Measurements from ENCODE around the gene DCAF5.
"Not testable (repeated sequence)": the region's sequence is repeated elsewhere in the genome, so short reads cannot be mapped to it uniquely, and the experiment has no call there.

The DCAF5 gene

DNA sequence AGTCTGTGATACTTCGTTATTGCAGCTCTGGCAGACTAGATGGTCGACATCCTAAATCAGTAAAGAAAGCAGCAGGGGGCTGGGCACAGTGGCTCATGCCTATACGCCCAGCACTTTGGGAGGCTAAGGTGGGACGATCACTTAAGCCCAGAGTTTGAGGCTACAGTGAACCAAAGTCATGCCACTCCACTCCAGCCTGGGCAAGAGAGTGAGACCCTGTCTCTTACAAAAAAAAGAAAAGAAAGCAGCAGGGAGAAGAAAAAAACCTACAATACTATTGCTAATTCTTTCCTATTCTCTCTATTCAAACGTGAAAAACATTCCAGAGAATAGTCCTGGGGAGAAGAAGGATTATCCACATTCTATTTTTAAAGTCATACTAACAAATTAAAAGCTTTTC lies 79.5 kb downstream of the DCAF5 start:
- peaks cover 58% of the 10 kb centered on the region for H3K36me3 ChIP-seq (ENCODE audit: control insufficient read depth, insufficient read depth, low read length)
- H3K27ac ChIP-seq (ENCODE audit: low read depth, low read length, severe bottlenecking): no peak overlapping the region
- peaks cover 16% of the 10 kb centered on the region for H3K4me1 ChIP-seq (ENCODE audit: control insufficient read depth, insufficient read depth, low read length, poor library complexity, severe bottlenecking)
- no peak overlapping the region for H3K4me3 ChIP-seq (ENCODE audit: extremely low read depth, insufficient read depth, low read length, poor library complexity, severe bottlenecking)
- H3K9me3 ChIP-seq (ENCODE audit: control insufficient read depth, low read length): no peaks in the 10 kb centered on the region
- WGBS, 2 experiments (ENCODE audit: insufficient coverage in 2 of 2): 83 to 89% methylated on average over 4 to 5 of the region's 5 CpGs

GRCh38 chr14:69072584-69072983 lies 80.3 kb downstream of the DCAF5 start:
- no peak overlapping the region for H3K4me3 ChIP-seq (ENCODE audit: extremely low read depth, insufficient read depth, low read length, poor library complexity, severe bottlenecking)
- H3K27ac ChIP-seq (ENCODE audit: low read depth, low read length, severe bottlenecking): no peak overlapping the region
- 100% methylated on average over 1 of the region's 2 CpGs for WGBS, 2 experiments (ENCODE audit: insufficient coverage in 2 of 2)
- H3K36me3 ChIP-seq (ENCODE audit: control insufficient read depth, insufficient read depth, low read length): peaks cover 63% of the 10 kb centered on the region
- H3K4me1 ChIP-seq (ENCODE audit: control insufficient read depth, insufficient read depth, low read length, poor library complexity, severe bottlenecking): peaks cover 12% of the 10 kb centered on the region
- no peaks in the 10 kb centered on the region for H3K9me3 ChIP-seq (ENCODE audit: control insufficient read depth, low read length)

DNA sequence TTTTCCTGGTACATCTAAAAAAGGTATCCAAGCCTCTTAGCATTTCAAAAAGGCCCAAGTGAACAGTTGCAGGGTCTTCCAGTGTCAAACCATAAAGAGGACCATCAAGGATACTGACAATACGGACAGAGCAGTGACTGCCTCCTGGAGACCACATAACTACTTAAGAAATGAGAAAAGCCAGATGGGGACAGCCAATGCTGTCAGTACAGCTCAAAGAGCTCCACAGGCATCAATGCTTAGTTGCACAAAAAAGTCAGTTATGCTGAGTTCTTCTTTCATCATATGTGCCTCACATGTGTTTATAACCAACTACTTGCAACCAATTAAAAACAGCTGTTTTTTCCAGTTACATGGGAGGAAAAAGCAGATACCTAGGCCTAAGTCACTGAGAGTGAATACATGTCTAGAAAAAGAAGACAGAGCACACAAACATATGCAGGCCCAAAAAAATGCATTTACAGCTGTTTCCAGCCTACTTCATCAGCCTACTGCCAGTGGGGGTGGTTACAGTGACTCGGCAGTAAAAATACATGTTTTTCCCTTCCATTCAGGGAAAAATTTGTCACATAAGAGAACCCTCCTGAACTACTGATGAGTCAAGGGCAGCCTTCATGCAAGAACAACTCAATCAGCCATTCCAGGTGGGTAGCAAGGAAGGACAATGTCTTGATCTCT lies 84.0 kb downstream of the DCAF5 start:
- Histone ChIP-seq H3K27ac (ENCODE audit: low read depth, low read length, severe bottlenecking) (peak overlapping the region; percentile 50), H3K9me3 (ENCODE audit: control insufficient read depth, low read length) (no peaks in the 10 kb centered on the region), H3K4me3 (ENCODE audit: extremely low read depth, insufficient read depth, low read length, poor library complexity, severe bottlenecking) (no peak overlapping the region), H3K4me1 (ENCODE audit: control insufficient read depth, insufficient read depth, low read length, poor library complexity, severe bottlenecking) (peaks cover 12% of the 10 kb centered on the region), H3K36me3 (ENCODE audit: control insufficient read depth, insufficient read depth, low read length) (peaks cover 56% of the 10 kb centered on the region)
- 83% methylated on average over 2 of the region's 2 CpGs for WGBS, 2 experiments (ENCODE audit: insufficient coverage in 2 of 2)

GRCh38 chr14:69066396-69067171 lies 86.3 kb downstream of the DCAF5 start:
- Histone ChIP-seq H3K27ac (ENCODE audit: low read depth, low read length, severe bottlenecking) (no peak overlapping the region), H3K4me3 (ENCODE audit: extremely low read depth, insufficient read depth, low read length, poor library complexity, severe bottlenecking) (no peak overlapping the region), H3K9me3 (ENCODE audit: control insufficient read depth, low read length) (no peaks in the 10 kb centered on the region), H3K4me1 (ENCODE audit: control insufficient read depth, insufficient read depth, low read length, poor library complexity, severe bottlenecking) (peaks cover 12% of the 10 kb centered on the region), H3K36me3 (ENCODE audit: control insufficient read depth, insufficient read depth, low read length) (peaks cover 52% of the 10 kb centered on the region)
- WGBS, 2 experiments (ENCODE audit: insufficient coverage in 2 of 2): 100% methylated on average over 1 to 2 of the region's 3 CpGs

- WGBS, 2 experiments (ENCODE audit: insufficient coverage in 2 of 2): 100% methylated on average over 1 to 3 of the region's 4 CpGs
- not testable (repeated sequence) for H3K4me3 ChIP-seq (ENCODE audit: extremely low read depth, insufficient read depth, low read length, poor library complexity, severe bottlenecking); H3K9me3 ChIP-seq (ENCODE audit: control insufficient read depth, low read length); H3K27ac ChIP-seq (ENCODE audit: low read depth, low read length, severe bottlenecking)
- Histone ChIP-seq H3K36me3 (ENCODE audit: control insufficient read depth, insufficient read depth, low read length) (peaks cover 54% of the 10 kb centered on the region), H3K4me1 (ENCODE audit: control insufficient read depth, insufficient read depth, low read length, poor library complexity, severe bottlenecking) (peaks cover 12% of the 10 kb centered on the region)
Measured at GRCh38 chr14:69065934-69066333, 87.0 kb downstream of the DCAF5 start.

DNA sequence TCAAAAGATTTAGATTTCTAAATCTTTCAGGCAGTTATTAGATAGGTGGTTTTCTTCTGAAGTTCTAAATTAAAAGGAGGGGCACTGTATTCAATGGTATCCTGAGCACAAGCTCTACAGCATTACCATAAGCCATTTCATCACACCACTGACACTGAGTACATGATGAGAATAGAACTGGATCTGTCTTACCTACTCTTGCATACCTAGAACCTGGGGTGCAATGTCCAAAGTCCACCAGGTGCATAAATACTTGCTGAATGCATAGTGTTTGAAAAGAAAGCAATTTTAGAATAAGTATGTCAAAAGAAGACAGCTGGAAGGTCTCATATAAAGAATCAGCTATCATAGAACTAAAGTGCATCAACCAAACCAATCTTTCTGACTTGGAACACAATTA lies 88.3 kb downstream of the DCAF5 start:
- no peak overlapping the region for H3K4me3 ChIP-seq (ENCODE audit: extremely low read depth, insufficient read depth, low read length, poor library complexity, severe bottlenecking)
- H3K27ac ChIP-seq (ENCODE audit: low read depth, low read length, severe bottlenecking): no peak overlapping the region
- H3K9me3 ChIP-seq (ENCODE audit: control insufficient read depth, low read length): no peaks in the 10 kb centered on the region
- H3K4me1 ChIP-seq (ENCODE audit: control insufficient read depth, insufficient read depth, low read length, poor library complexity, severe bottlenecking): peaks cover 17% of the 10 kb centered on the region
- peaks cover 47% of the 10 kb centered on the region for H3K36me3 ChIP-seq (ENCODE audit: control insufficient read depth, insufficient read depth, low read length)

DNA sequence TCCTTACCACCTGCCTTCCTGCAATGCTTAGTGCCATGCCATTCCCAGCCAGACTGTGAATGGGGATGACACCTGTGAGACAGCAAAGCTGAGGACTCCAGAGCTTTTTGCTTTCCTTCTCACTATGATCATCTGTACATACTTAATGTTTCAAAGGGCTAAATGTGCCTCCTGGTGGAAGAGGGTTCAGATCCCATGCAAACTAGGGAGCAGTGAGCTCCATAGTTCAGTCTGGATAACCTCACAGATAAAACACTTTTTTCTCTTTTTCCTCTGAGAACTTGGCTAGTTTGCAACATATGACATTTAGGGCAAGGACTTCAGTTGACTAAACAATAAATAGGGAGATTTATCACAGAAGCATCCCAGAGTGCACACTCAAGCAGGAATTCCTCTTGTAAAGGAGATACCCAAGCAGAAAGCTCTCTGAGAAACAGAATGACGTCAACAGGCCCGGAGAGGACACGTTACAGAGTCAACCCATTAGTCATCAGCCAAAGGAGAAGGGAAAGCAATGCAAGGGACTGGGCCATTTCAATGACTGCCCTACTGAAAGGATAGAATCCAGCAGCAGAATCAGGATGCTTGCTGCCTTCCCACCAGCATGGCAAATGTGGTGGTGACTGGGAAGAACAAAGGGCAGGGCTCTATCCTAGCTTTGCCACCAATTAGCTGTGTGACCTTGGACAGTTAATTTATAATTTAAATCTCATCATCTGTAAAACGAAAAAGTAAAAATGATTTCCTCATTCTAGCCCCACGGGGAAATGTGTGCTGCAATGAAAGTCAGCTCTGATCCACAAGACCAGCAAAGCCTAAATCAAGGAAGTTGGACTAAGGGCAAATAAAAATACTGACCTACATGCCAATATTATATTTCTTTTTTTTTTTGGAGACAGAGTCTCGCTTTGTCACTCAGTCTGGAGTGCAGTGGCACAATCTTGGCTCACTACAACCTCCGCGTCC lies 93.0 kb downstream of the DCAF5 start:
- peaks cover 26% of the 10 kb centered on the region for H3K4me1 ChIP-seq (ENCODE audit: control insufficient read depth, insufficient read depth, low read length, poor library complexity, severe bottlenecking)
- H3K9me3 ChIP-seq (ENCODE audit: control insufficient read depth, low read length): no peaks in the 10 kb centered on the region
- H3K27ac ChIP-seq (ENCODE audit: low read depth, low read length, severe bottlenecking): peak overlapping the region; percentile 57
- H3K36me3 ChIP-seq (ENCODE audit: control insufficient read depth, insufficient read depth, low read length): peaks cover 63% of the 10 kb centered on the region
- no peak overlapping the region for H3K4me3 ChIP-seq (ENCODE audit: extremely low read depth, insufficient read depth, low read length, poor library complexity, severe bottlenecking)
- WGBS, 2 experiments (ENCODE audit: insufficient coverage in 2 of 2): 85 to 89% methylated on average over 6 of the region's 8 CpGs

DNA sequence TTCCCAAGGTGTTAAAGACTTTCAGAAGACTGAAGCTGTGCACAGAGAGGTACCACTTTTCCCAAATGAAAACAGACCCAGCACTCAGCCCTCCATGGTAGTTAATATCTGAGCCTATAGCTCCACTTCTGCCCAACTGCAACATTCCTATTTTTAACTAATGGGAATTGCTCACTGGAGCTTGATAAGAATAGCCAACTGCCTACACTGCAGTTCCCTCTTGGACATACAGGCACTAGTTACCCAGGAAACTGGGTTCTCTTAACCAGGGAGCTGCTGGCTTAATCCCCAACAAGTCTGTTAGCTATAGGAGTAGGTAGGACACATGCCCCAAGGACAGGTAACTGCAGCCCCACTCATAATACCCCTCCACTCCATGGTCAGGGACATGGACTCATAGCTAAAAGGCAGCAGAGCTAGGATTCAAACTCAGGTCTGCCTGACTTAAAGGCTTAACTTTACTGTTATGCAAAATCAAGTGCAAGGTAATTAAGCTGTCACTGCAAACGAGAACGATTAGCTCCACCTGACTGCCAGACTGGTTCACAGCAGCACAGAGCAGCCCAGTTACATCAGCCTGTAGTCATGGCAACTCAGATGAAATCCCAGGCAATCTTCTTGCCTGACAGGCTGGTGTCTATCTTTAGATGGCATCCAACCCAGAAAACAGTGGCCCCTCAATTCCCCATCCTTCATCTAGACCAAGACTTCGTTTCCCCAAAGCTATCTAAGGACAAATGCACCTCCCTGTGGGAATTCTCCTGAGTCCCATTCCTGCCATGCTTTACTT lies 96.7 kb downstream of the DCAF5 start:
- Histone ChIP-seq H3K4me1 (ENCODE audit: control insufficient read depth, insufficient read depth, low read length, poor library complexity, severe bottlenecking) (peaks cover 42% of the 10 kb centered on the region), H3K9me3 (ENCODE audit: control insufficient read depth, low read length) (no peaks in the 10 kb centered on the region), H3K36me3 (ENCODE audit: control insufficient read depth, insufficient read depth, low read length) (peaks cover 56% of the 10 kb centered on the region), H3K27ac (ENCODE audit: low read depth, low read length, severe bottlenecking) (no peak overlapping the region), H3K4me3 (ENCODE audit: extremely low read depth, insufficient read depth, low read length, poor library complexity, severe bottlenecking) (no peak overlapping the region)
- 35 to 68% methylated on average over 3 of the region's 3 CpGs for WGBS, 2 experiments (ENCODE audit: insufficient coverage in 2 of 2)

- H3K4me1 ChIP-seq (ENCODE audit: control insufficient read depth, insufficient read depth, low read length, poor library complexity, severe bottlenecking): peaks cover 50% of the 10 kb centered on the region
- no peak overlapping the region for H3K27ac ChIP-seq (ENCODE audit: low read depth, low read length, severe bottlenecking)
- H3K9me3 ChIP-seq (ENCODE audit: control insufficient read depth, low read length): no peaks in the 10 kb centered on the region
- WGBS, 2 experiments (ENCODE audit: insufficient coverage in 2 of 2): 95 to 96% methylated on average over 19 to 20 of the region's 21 CpGs
- no peak overlapping the region for H3K4me3 ChIP-seq (ENCODE audit: extremely low read depth, insufficient read depth, low read length, poor library complexity, severe bottlenecking)
- H3K36me3 ChIP-seq (ENCODE audit: control insufficient read depth, insufficient read depth, low read length): peaks cover 49% of the 10 kb centered on the region
Measured at GRCh38 chr14:69055125-69055524, 97.8 kb downstream of the DCAF5 start.

DNA sequence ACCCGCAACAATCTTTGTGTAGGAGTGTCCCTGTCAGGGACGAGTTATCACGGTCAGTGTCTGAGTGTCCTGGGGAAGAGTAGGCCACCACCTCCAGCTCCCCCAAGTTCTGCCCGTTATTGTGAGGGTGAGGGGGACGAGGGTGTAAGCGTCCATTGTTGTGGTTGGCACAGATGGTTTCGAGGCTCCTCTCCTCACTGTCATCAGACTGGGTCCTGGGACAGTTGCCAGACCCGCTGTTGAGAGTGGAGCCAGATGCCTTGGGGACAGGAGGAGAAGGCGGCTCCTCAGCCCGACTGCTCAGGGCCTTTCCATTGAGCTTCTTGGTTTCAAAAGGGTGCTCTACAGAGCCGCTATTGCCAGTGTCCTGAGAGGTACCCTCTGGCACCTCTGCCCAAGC lies 98.9 kb downstream of the DCAF5 start:
- Histone ChIP-seq H3K27ac (ENCODE audit: low read depth, low read length, severe bottlenecking) (no peak overlapping the region), H3K36me3 (ENCODE audit: control insufficient read depth, insufficient read depth, low read length) (peaks cover 46% of the 10 kb centered on the region), H3K4me1 (ENCODE audit: control insufficient read depth, insufficient read depth, low read length, poor library complexity, severe bottlenecking) (peaks cover 55% of the 10 kb centered on the region), H3K4me3 (ENCODE audit: extremely low read depth, insufficient read depth, low read length, poor library complexity, severe bottlenecking) (no peak overlapping the region), H3K9me3 (ENCODE audit: control insufficient read depth, low read length) (no peaks in the 10 kb centered on the region)
- WGBS, 2 experiments (ENCODE audit: insufficient coverage in 2 of 2): 92 to 96% methylated on average over 5 to 7 of the region's 11 CpGs
